Measurements from ENCODE around the gene WDR59. TPM values are rescaled to one million over a fixed set of nuclear protein-coding genes. Genes with fewer than 3 reads are reported as not detected.
"Not testable (repeated sequence)": the region's sequence is repeated elsewhere in the genome, so short reads cannot be mapped to it uniquely, and the experiment has no call there.

Gene WDR59
- total RNA-seq (10 to 100 TPM; 55.9 to 56.5 TPM), polyA plus RNA-seq (13.0 TPM)

GRCh38 chr16:74984529-74985296 is at the start of gene WDR59:
Gene WDR59 (minus strand): TSS chr16:74985123. CDS start chr16:74985017, 106 bp downstream.
- Mint-ChIP-seq H3K4me3 (peak within 1 kb of the TSS; percentile 90 to 99 (median 97)), H3K36me3 (peaks cover 0 to 3% (median 2%) of the 10 kb centered on the region in 3 donors), H3K4me1 (peaks cover 17 to 28% (median 19%) of the 10 kb centered on the region in 3 donors), H3K27me3 (no peaks in the 10 kb centered on the region), H3K9me3 (no peaks in the 10 kb centered on the region), H3K27ac (peak within 1 kb of the TSS; percentile 78 to 97 (median 92))
- peak within 1 kb of the TSS; percentile 82 for H3K27ac ChIP-seq (ENCODE audit: low read depth, low read length)
- no peaks in the 10 kb centered on the region for H3K9me3 ChIP-seq (ENCODE audit: low read length)
- no peaks in the 10 kb centered on the region for H3K36me3 ChIP-seq (ENCODE audit: insufficient read depth, low read length)
- ChIA-PET CTCF (interaction anchor here (1.1 to 2.2 kb wide), 5 partner anchors 12 to 480 kb away, joined by 3 to 20 read pairs (median 5); partner anchors contain the start of genes TMEM170A and ZNRF1), POLR2A (interaction anchor here (0.5 to 1.1 kb wide), 7 partner anchors 8 to 663 kb away, joined by 3 to 4 read pairs (median 3); partner anchors contain the start of genes ADAT1 and TERF2IP)
- peak; percentile 98 to 99 (median 98) for DNase-seq
- no peaks in the 10 kb centered on the region for H3K27me3 ChIP-seq (ENCODE audit: insufficient read depth, low read length, poor library complexity, severe bottlenecking)
- peaks cover 8% of the 10 kb centered on the region for H3K4me1 ChIP-seq (ENCODE audit: insufficient read depth, low read length)
- peak within 1 kb of the TSS; percentile 96 for H3K4me3 ChIP-seq (ENCODE audit: low read length)

DNA sequence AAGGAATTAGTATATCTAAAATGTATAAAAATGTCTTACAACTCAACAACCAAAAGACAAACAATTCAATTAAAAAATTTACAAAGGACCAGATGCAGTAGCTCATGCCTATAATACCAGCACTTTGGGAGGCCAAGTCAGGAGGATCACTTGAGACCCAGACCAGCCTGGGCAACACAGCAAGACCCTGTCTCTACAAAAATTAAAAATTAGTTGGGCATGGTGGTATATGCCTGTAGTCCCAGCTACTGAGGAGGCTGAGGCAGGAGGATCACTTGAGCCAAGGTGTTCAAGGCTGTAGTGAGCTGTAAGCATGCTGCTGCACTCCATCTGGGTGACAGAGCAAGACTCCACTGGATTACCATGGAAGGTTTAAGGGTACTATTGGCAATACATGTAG is 47.7 kb upstream of the WDR59 start:
- no peaks in the 10 kb centered on the region for H3K27me3 ChIP-seq (ENCODE audit: insufficient read depth, low read length, poor library complexity, severe bottlenecking)
- ChIA-PET POLR2A (interaction anchor here (0.7 kb wide), 2 partner anchors 16 to 79 kb away, joined by 3 to 7 read pairs; no protein-coding TSS in a partner anchor), CTCF (interaction anchor here (1.1 kb wide), 1 partner anchor 79 kb away, joined by 4 read pairs; no protein-coding TSS in a partner anchor)
- no peak for DNase-seq
- Mint-ChIP-seq H3K4me1 (peaks cover 0 to 2% (median 0%) of the 10 kb centered on the region in 3 donors), H3K36me3 (peaks cover 0 to 5% (median 2%) of the 10 kb centered on the region in 3 donors), H3K9me3 (peaks cover 0 to 2% (median 0%) of the 10 kb centered on the region in 5 donors), H3K27ac (no peak overlapping the region), H3K4me3 (no peak overlapping the region), H3K27me3 (no peaks in the 10 kb centered on the region)
- H3K9me3 ChIP-seq (ENCODE audit: low read length), result no peaks in the 10 kb centered on the region
- H3K4me3 ChIP-seq (ENCODE audit: low read length), result no peak overlapping the region
- no peaks in the 10 kb centered on the region for H3K4me1 ChIP-seq (ENCODE audit: insufficient read depth, low read length)
- H3K36me3 ChIP-seq (ENCODE audit: insufficient read depth, low read length), result no peaks in the 10 kb centered on the region
- no peak overlapping the region for H3K27ac ChIP-seq (ENCODE audit: low read depth, low read length)

- Mint-ChIP-seq H3K4me1 (peaks cover 0 to 4% (median 0%) of the 10 kb centered on the region in 3 donors), H3K36me3 (peaks cover 0 to 2% (median 0%) of the 10 kb centered on the region in 3 donors), H3K9me3 (peaks cover 0 to 2% (median 0%) of the 10 kb centered on the region in 5 donors), H3K27me3 (no peaks in the 10 kb centered on the region), H3K27ac (no peak overlapping the region), H3K4me3 (no peak overlapping the region)
- H3K36me3 ChIP-seq (ENCODE audit: insufficient read depth, low read length), result no peaks in the 10 kb centered on the region
- no peaks in the 10 kb centered on the region for H3K27me3 ChIP-seq (ENCODE audit: insufficient read depth, low read length, poor library complexity, severe bottlenecking)
- no peak overlapping the region for H3K4me3 ChIP-seq (ENCODE audit: low read length)
- no peaks in the 10 kb centered on the region for H3K9me3 ChIP-seq (ENCODE audit: low read length)
- no peak for DNase-seq
- H3K4me1 ChIP-seq (ENCODE audit: insufficient read depth, low read length), result no peaks in the 10 kb centered on the region
- ChIA-PET CTCF (no interaction called here), POLR2A (no interaction called here)
- H3K27ac ChIP-seq (ENCODE audit: low read depth, low read length), result no peak overlapping the region
Observed at GRCh38 chr16:75029854-75030253, 44.9 kb upstream of the WDR59 start.

GRCh38 chr16:75028544-75029135 is 43.7 kb upstream of the WDR59 start:
- Histone ChIP-seq H3K9me3 (ENCODE audit: low read length) (no peaks in the 10 kb centered on the region), H3K27me3 (ENCODE audit: insufficient read depth, low read length, poor library complexity, severe bottlenecking) (no peaks in the 10 kb centered on the region), H3K36me3 (ENCODE audit: insufficient read depth, low read length) (no peaks in the 10 kb centered on the region), H3K4me1 (ENCODE audit: insufficient read depth, low read length) (no peaks in the 10 kb centered on the region), H3K27ac (ENCODE audit: low read depth, low read length) (no peak overlapping the region), H3K4me3 (ENCODE audit: low read length) (no peak overlapping the region)
- Mint-ChIP-seq H3K36me3 (peaks cover 0 to 2% (median 0%) of the 10 kb centered on the region in 3 donors), H3K27ac (no peak overlapping the region), H3K4me3 (no peak overlapping the region), H3K27me3 (no peaks in the 10 kb centered on the region), H3K9me3 (peaks cover 0 to 2% (median 0%) of the 10 kb centered on the region in 5 donors), H3K4me1 (peaks cover 4 to 14% (median 8%) of the 10 kb centered on the region in 3 donors)
- CTCF ChIA-PET, result interaction anchor here (1.1 kb wide), 1 partner anchor 10 kb away, joined by 4 read pairs; no protein-coding TSS in a partner anchor
- POLR2A ChIA-PET, result no interaction called here
- no peak for DNase-seq

- H3K9me3 Mint-ChIP-seq, result peaks cover 0 to 5% (median 2%) of the 10 kb centered on the region in 5 donors
- Histone ChIP-seq H3K9me3 (ENCODE audit: low read length) (no peaks in the 10 kb centered on the region), H3K27me3 (ENCODE audit: insufficient read depth, low read length, poor library complexity, severe bottlenecking) (no peaks in the 10 kb centered on the region), H3K27ac (ENCODE audit: low read depth, low read length) (no peak overlapping the region), H3K36me3 (ENCODE audit: insufficient read depth, low read length) (no peaks in the 10 kb centered on the region), H3K4me1 (ENCODE audit: insufficient read depth, low read length) (no peaks in the 10 kb centered on the region), H3K4me3 (ENCODE audit: low read length) (no peak overlapping the region)
- H3K36me3 Mint-ChIP-seq, result peaks cover 0 to 3% (median 1%) of the 10 kb centered on the region in 3 donors
- no peak overlapping the region for H3K4me3 Mint-ChIP-seq
- no peaks in the 10 kb centered on the region for H3K27me3 Mint-ChIP-seq
- no peak overlapping the region for H3K27ac Mint-ChIP-seq
- H3K4me1 Mint-ChIP-seq, result peaks cover 4 to 19% (median 8%) of the 10 kb centered on the region in 3 donors
- DNase-seq, result no peak
- ChIA-PET POLR2A (no interaction called here), CTCF (no interaction called here)
Observed at GRCh38 chr16:75027520-75028300, 42.8 kb upstream of the WDR59 start.

DNA sequence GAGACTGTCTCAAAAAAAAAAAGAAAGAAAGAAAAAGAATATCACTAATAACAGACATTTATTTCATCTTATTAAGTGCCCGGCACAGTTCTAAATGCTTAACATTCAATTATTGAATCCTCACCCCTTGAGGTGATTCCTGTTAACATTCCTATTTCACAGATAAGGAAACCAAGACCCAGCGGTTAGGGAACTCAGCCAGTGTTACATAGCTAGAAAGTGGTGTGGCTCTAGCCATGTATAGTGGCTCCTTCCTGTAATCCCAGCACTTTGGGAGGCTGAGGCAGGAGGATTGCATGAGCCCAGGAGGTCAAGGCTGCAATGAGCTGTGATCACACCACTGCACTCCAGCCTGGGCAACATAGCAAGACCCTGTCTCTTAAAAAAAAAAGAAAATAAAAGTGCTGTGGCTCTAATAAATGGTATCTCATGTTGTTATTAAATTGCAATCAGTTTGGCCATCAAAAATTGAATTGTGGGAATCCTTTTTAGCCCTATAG is 42.0 kb upstream of the WDR59 start:
- Mint-ChIP-seq H3K27me3 (peaks cover 0 to 1% of the 10 kb centered on the region in 2 donors), H3K4me1 (peaks cover 4 to 20% (median 8%) of the 10 kb centered on the region in 3 donors), H3K36me3 (peaks cover 1 to 5% (median 4%) of the 10 kb centered on the region in 3 donors), H3K4me3 (no peak overlapping the region), H3K9me3 (peaks cover 0 to 7% (median 2%) of the 10 kb centered on the region in 5 donors), H3K27ac (no peak overlapping the region)
- POLR2A ChIA-PET, result no interaction called here
- Histone ChIP-seq H3K9me3 (ENCODE audit: low read length) (no peaks in the 10 kb centered on the region), H3K4me1 (ENCODE audit: insufficient read depth, low read length) (no peaks in the 10 kb centered on the region), H3K27me3 (ENCODE audit: insufficient read depth, low read length, poor library complexity, severe bottlenecking) (no peaks in the 10 kb centered on the region), H3K4me3 (ENCODE audit: low read length) (no peak overlapping the region), H3K36me3 (ENCODE audit: insufficient read depth, low read length) (no peaks in the 10 kb centered on the region), H3K27ac (ENCODE audit: low read depth, low read length) (no peak overlapping the region)
- no peak for DNase-seq
- CTCF ChIA-PET, result no interaction called here

DNA sequence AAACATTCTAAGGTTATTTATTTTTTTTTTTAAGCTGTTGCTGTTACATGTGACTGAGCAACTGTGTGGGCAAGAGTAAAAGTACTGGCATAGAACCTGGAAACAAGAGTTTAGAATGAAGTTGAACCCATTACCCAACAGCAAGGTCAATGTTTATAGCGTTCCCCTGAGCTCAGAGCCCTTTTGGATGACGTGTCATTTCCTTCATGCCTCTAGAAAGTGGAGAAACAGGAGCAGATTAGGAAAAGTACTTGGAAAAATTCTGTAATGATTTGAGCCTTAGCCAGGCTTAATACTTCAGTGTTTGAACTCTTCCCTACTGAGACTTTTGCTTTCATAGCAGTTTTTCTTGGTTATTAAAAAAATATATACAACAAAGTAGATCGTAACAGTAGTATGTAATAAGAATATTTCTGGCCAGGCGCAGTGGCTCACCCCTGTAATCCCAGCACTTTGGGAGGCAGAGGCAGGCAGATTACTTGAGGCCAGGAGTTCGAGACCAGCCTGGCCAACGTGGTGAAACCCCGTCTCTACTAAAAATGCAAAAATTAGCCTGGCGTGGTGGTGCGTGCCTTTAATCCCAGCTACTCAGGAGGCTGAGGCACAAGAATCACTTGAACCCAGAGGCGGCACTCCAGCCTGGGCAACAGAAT is 41.4 kb upstream of the WDR59 start:
- H3K9me3 ChIP-seq (ENCODE audit: low read length); H3K27ac Mint-ChIP-seq; CTCF ChIA-PET; H3K36me3 ChIP-seq (ENCODE audit: insufficient read depth, low read length); H3K4me1 ChIP-seq (ENCODE audit: insufficient read depth, low read length); H3K27me3 ChIP-seq (ENCODE audit: insufficient read depth, low read length, poor library complexity, severe bottlenecking); H3K27me3 Mint-ChIP-seq; H3K4me3 Mint-ChIP-seq; H3K27ac ChIP-seq (ENCODE audit: low read depth, low read length); DNase-seq; POLR2A ChIA-PET; H3K4me3 ChIP-seq (ENCODE audit: low read length): not testable (repeated sequence)
- Mint-ChIP-seq H3K4me1 (peaks cover 4 to 20% (median 8%) of the 10 kb centered on the region in 3 donors), H3K36me3 (peaks cover 4 to 10% (median 4%) of the 10 kb centered on the region in 3 donors), H3K9me3 (peaks cover 4 to 12% (median 7%) of the 10 kb centered on the region in 5 donors)
